NCI-H1436 treated with DMSO at 0.1 percent for 48 hours (cell line): ENCODE measurements around the gene GGN.
A peak's percentile ranks its signal among the peaks of the same experiment; 100 is the strongest.
"Not testable (repeated sequence)": the region's sequence is repeated elsewhere in the genome, so short reads cannot be mapped to it uniquely, and the experiment has no call there.

Source experiments
- DNase-seq: peaks from one replicate; lab custom pipeline; 2025; lab: John Stamatoyannopoulos, UW

Gene GGN

GRCh38 chr19:38362076-38362945 is 25.5 kb downstream of the GGN start:
- peak; percentile 56 for DNase-seq

- peak; percentile 56 for DNase-seq
These were observed 26.2 kb downstream of the GGN start for GRCh38 chr19:38361633-38362075.

- no peak for DNase-seq
These were observed 26.8 kb downstream of the GGN start for GRCh38 chr19:38360839-38361631.

GRCh38 chr19:38360351-38360750 is 27.5 kb downstream of the GGN start:
- no peak for DNase-seq

GRCh38 chr19:38359242-38360021 is 28.4 kb downstream of the GGN start:
- DNase-seq, result no peak

GRCh38 chr19:38358071-38358470 is 29.8 kb downstream of the GGN start:
- DNase-seq, result no peak

GRCh38 chr19:38355728-38356725 is 31.8 kb downstream of the GGN start:
- DNase-seq, result no peak

GRCh38 chr19:38352611-38353010 is 35.2 kb downstream of the GGN start:
- DNase-seq, result no peak

GRCh38 chr19:38351865-38352395 is 35.9 kb downstream of the GGN start:
- DNase-seq, result no peak

GRCh38 chr19:38350883-38351282 is 37.0 kb downstream of the GGN start:
- no peak for DNase-seq

- DNase-seq, result no peak
These were observed 41.0 kb downstream of the GGN start for GRCh38 chr19:38346837-38347236.

- DNase-seq, result no peak
These were observed 46.9 kb downstream of the GGN start for GRCh38 chr19:38340927-38341326.

GRCh38 chr19:38339011-38339410 is 48.8 kb downstream of the GGN start:
- not testable (repeated sequence) for DNase-seq

- no peak for DNase-seq
These were observed 50.5 kb downstream of the GGN start for GRCh38 chr19:38337360-38337653.

GRCh38 chr19:38336638-38337359 is 51.0 kb downstream of the GGN start:
- DNase-seq, result peak; percentile 76

GRCh38 chr19:38335949-38336637 is 51.7 kb downstream of the GGN start:
- DNase-seq, result peak; percentile 91
